HG02610 (cell line): Measurements from ENCODE around the gene JAM2.
A peak's percentile ranks its signal among the peaks of the same experiment; 100 is the strongest.
"Not testable (repeated sequence)": the region's sequence is repeated elsewhere in the genome, so short reads cannot be mapped to it uniquely, and the experiment has no call there.

Experiments used
- ATAC-seq: cut with Tn5 transposase; IDR thresholded peaks from one replicate; pipeline ENCODE4 v1.9.1; 2021; ENCODE audit warnings: mild to moderate bottlenecking, moderate library complexity; ENCODE audit not compliant: unreplicated experiment

Gene JAM2, protein sequence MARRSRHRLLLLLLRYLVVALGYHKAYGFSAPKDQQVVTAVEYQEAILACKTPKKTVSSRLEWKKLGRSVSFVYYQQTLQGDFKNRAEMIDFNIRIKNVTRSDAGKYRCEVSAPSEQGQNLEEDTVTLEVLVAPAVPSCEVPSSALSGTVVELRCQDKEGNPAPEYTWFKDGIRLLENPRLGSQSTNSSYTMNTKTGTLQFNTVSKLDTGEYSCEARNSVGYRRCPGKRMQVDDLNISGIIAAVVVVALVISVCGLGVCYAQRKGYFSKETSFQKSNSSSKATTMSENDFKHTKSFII

DNA sequence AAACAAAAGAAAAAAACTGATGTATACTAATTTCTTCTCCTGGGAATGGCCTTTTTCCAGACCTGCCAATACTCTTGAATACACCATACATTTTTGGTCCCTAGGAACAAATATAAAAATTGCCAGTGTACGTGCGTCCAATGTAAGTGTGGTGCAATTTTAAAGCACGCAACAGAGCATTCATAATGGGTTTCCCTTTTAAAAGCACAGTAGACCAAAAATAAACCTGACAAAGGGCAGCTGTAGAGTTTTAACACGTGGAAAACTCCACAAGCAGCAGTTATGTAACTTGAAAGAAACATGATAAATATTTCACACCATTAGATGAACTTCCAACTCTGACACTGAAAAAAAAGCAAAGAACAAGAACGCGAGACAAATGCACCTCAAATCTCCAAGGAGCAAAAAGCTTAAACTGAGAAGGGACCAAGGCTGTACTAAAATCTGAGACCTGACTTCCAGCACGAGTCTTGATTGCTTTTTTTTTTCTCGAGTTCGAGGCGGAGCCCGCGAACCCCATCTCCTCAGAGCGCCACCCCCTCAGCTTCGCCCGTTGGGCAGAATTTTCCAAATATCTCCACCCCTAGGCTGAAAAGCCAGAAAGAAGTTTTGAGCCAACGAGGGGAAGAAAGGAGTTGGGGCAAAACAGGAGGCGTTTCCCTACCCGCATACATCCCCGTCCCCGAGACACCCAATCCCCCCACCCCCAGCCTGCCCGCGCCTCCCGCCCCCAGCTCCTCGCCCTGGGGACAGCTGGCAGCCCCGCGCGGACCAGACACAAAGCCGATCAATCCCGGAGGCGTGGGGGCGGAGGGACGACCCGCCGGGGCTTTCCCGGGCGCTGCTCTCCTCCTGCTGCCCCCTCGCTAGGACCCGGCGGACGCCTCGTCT lies at the start of gene JAM2:
Gene JAM2 (plus strand): TSS at position 599 of the 891 bp plus-strand sequence. CDS start 564 bp downstream, outside the sequence.
- ATAC-seq: peak; percentile 46

- ATAC-seq: no peak
Measured at GRCh38 chr21:25589887-25590286, 49.2 kb upstream of the JAM2 start.

DNA sequence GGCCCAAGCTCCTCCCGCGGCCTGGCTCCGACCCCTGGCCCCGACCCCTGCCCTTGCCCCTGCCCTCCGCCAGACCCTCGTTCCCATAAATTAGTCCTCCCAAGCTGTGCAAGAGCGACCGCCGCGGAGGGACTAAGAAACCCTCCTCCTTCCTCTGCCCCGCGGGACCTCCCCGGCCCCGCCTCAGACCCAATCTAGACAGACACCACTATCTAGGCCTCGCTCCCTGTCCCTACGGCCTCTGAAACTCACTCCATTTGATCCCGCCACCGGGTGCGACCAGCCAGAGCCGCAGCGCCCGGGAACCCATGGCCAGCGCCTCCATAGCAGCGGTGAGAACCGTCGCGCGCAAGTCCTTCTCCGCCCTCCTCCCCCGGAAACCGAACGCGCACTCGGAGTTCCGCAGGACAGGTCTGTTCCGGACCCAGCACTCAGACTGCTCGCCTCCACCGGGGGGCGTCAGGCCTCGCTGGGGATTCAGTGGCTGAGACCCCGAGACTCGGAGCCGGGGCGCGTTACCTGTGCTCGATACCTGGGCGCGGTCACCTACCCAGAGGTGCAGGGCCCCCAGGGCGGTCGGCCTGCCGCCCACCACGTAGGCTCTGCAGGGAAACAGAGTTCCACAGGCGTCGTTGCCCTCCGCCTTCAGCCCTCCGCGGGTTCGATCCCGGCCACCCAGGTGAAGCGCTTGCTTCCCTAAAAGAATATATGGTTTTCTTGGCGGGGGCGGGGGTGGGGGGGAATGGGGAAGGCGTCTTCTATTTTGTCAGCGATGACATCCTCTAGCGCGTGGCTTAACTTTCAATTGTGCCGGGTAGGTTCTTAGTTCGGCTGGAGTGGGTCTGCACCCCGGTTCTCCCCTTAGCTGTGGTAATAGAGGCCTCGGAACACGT lies 31.7 kb upstream of the JAM2 start, which contains the start of gene MRPL39:
Gene MRPL39 (minus strand): TSS at position 331 of the 893 bp plus-strand sequence. CDS start 6 bp downstream, at position 325.
- ATAC-seq: peak; percentile 96

GRCh38 chr21:25608044-25608737 lies 30.9 kb upstream of the JAM2 start:
- peak; percentile 84 for ATAC-seq

DNA sequence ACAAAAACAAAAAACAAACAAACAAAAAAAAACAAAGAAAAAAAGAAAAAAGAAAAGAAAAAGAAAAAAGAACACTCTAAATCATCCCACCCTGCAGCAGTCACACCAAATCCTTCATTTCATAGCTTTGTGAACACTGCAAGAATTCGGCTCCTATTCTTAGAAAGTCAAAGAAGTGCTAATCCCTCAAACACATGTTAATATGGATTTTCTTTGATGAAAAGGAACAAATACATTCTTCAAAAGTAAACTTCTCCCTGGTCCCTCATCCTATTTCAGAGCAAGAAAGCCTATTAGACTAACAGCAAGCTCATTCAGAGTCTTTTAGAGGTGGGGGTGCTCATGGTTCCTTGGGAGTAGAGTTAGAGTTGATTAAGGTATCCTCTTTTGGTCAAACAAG lies 24.6 kb upstream of the JAM2 start:
- no peak for ATAC-seq

- ATAC-seq: no peak
Measured at GRCh38 chr21:25615880-25616279, 23.2 kb upstream of the JAM2 start.

DNA sequence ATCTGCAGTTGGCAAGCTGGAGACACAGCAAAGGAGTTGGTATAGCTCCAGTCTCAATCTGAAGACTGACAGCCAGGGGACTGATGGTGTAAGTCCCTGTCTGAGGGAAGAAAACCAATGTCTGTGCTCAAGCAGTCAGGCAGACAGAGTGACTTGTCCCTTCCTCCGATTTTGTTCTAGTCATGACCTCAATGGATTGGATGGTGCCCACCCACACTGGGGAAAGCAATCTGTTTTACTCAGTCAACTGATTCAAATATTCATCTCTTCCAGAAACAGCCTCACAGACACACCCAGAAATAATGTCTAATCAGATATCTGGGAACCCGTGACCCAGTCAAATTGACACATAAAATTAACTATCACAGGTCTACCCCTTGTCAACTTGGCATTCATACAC lies 19.9 kb upstream of the JAM2 start:
- ATAC-seq: no peak

- no peak for ATAC-seq
Measured at GRCh38 chr21:25624511-25624910, 14.5 kb upstream of the JAM2 start.

- ATAC-seq: no peak
Measured at GRCh38 chr21:25625036-25625435, 14.0 kb upstream of the JAM2 start.

- not testable (repeated sequence) for ATAC-seq
Measured at GRCh38 chr21:25625776-25626555, 13.1 kb upstream of the JAM2 start.

- no peak for ATAC-seq
Measured at GRCh38 chr21:25626757-25627156, 12.3 kb upstream of the JAM2 start.

GRCh38 chr21:25632296-25632695 lies 6.8 kb upstream of the JAM2 start:
- ATAC-seq: no peak

DNA sequence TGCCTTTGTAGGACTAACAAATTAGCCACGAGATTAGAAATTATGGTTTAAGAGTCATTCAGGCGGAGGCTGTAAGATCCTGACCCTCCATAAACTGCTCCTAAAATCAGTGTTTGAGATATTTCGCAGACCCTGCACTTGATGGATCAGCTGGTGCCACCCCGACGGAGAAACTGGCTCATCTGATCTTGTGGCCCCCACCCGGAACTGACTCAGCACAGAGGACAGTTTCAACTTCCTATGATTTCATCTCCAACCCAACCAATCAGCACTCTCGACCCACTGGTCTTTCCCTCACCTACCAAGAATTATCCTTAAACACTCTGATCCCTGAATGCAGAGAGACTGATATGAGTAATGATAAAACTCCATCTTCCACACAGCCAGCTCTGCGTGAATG lies 3.7 kb upstream of the JAM2 start:
- no peak for ATAC-seq

DNA sequence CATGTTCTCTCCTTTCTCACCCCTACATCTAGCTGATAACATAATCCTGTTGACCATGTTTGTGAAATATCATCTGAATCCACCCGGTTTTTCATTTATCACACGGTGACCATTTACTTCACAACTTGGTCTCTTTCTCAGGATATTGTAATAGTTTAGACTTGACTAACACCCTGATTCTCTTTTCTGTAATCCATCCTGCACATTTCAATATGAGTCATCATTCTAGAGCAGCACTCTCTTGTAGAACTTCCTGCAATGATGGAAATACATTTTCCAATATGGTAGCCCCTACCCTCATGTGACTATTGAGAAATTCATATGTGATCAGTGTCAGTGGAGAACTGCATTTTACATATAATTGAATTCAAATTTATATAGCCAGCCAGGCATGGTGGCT lies 2.3 kb upstream of the JAM2 start:
- no peak for ATAC-seq

DNA sequence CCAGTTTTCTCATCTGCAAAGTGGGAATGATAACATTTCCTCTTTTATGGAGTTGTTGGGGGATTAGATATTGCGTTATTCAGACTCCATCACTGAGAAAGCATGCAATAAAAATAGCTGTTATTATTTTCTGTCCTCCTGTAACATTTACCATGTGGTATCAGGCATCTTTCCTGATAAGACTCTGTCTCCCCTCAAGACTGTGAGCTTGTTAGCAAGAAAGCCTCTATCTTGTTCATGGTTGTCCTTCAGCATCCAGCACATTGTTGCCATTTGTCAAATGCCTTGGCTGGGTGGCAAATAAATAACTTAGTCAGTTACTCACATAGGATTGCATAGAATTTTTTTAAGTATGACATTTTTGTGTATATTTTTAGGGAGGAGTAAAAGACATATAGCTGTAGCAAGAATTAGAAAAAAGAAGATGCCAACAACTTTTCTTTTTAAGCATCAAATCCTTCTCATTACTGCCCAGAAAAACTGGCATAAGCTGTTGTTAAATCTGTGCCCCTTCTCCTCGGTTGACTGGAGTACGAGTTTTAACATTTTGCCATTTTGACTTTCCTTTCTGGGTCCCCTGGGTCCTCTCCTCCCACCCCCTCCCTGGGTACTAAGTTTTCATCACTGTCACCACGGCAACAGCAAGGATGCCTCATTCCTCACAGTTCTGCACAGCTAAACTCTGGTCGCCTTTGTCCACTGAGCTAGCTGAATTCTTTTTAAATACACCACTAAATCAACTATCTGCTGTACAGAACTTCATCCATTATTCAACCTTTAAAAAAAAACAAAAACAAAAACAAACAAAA lies 1.0 kb upstream of the JAM2 start:
- ATAC-seq: no peak

DNA sequence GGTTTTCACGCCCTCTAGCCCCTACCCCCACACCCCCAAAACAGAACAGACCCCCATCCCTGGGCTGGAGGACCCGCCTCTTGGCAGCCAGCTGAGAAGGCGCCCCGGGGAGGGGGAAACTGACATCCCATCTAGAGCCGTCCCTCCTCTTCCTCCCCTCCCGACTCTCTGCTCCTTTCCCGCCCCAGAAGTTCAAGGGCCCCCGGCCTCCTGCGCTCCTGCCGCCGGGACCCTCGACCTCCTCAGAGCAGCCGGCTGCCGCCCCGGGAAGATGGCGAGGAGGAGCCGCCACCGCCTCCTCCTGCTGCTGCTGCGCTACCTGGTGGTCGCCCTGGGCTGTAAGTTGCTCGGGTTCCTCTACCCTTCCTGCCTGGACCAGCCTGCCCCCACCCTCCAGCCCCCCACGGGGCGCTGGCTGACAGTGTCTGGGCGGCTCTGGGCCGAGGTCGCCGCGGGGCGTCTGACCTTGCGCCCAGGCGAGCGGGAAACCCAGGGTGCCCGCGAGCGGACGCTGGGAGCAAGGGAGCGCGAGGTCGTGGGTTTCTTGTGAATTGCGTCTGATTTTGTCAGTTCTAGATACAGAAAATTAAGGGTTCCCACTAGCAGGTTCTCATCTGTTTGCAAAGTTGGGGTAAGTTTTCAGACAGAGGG lies 618 bp downstream of the JAM2 start:
- ATAC-seq: peak; percentile 71

DNA sequence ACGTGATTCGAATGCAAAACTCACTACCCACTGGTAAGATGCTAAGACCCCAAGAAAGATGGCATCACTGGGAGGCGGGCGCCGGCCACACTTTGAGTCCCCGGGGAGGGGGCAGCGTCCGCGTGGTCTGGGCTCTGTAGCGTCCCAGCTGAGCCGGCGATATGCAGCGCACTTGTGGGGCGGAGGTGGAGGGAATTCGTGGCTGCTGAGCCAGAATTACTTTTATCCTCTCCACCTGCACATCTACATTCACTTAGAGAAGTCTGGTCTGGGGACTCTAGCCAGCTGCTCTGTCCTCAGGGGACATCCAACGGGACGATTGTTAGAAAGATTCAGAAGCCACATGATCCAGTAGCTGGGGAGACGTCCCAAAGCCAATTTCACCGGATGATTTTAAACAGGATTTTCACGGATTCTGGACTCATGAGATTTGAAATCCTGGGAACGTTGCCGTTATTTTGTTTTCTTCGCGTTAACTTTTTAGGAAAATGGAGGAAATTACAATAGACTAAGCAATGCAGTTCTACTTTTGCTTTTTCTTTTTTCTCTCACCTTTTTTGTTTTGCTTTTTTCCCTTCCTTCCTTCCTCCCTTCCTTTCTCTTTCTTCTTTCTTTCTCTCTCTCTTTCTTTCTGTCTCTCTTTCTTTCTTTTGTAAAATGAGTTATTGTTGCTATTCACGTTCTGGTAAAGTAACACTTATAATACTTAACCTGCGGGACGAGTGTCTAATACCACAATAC lies 1.3 kb downstream of the JAM2 start:
- ATAC-seq: no peak

DNA sequence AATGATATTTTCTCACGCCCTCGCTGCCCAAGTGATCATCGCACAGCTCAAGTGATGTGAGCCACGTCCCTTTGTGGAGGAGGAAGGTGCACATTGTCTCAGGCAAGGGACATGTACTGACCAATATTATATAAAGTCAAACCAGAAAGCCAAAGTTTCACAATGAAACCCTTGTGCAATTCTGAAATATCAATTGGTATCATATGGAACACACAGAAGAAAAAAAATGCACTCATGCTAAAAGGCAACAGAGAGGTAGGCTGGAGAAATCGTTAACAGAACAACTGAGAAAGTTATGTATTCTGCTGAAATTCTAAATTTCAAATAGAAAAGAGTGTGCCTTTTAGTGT lies 1.9 kb downstream of the JAM2 start:
- no peak for ATAC-seq
